ENCODE data around the gene TNFRSF6B.
A peak's percentile ranks its signal among the peaks of the same experiment; 100 is the strongest.

- TF ChIP-seq CTCF (conservative IDR thresholded peaks at IDR 0.05), result no peak
- peak; percentile 86; the same call in 1 of the 2 replicates for TF ChIP-seq ZFX (IDR thresholded peaks at IDR 0.05)
Observed at GRCh38 chr20:63657937-63658748, 38.3 kb upstream of the TNFRSF6B start, which contains the start of gene RTEL1.
